ENCODE measurements around the gene WIZ. TPM values are rescaled to one million over a fixed set of nuclear protein-coding genes. Genes with fewer than 3 reads are reported as not detected.

Gene WIZ
- total and polyA plus RNA-seq, 2 experiments from 2014 or later = 8.9 to 39.5 TPM

DNA sequence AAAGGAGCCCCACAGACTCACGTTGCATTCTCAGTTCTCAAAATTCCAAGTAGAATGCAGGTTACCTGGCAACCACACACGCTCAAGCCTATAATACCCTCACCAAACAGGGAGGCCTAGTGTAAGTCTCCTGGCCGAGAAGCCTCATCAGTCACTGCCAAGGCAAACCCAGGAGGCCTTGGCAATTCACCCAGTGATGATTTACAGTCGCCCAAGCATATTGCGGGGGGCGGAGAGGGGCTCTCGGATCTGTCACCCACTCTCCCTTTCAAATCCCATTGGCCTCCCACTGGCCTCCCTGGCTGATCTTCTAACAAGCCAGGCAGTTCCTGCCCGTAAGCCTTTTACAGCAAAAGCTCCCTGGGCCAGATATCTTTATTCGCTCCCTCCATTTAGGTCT lies 32.1 kb downstream of the WIZ start (continued):
- no peak for TF ChIP-seq CTCF (conservative IDR thresholded peaks at IDR 0.05; ENCODE audit: low read depth in 2 of 2)
- TF ChIP-seq, protein P1, sequence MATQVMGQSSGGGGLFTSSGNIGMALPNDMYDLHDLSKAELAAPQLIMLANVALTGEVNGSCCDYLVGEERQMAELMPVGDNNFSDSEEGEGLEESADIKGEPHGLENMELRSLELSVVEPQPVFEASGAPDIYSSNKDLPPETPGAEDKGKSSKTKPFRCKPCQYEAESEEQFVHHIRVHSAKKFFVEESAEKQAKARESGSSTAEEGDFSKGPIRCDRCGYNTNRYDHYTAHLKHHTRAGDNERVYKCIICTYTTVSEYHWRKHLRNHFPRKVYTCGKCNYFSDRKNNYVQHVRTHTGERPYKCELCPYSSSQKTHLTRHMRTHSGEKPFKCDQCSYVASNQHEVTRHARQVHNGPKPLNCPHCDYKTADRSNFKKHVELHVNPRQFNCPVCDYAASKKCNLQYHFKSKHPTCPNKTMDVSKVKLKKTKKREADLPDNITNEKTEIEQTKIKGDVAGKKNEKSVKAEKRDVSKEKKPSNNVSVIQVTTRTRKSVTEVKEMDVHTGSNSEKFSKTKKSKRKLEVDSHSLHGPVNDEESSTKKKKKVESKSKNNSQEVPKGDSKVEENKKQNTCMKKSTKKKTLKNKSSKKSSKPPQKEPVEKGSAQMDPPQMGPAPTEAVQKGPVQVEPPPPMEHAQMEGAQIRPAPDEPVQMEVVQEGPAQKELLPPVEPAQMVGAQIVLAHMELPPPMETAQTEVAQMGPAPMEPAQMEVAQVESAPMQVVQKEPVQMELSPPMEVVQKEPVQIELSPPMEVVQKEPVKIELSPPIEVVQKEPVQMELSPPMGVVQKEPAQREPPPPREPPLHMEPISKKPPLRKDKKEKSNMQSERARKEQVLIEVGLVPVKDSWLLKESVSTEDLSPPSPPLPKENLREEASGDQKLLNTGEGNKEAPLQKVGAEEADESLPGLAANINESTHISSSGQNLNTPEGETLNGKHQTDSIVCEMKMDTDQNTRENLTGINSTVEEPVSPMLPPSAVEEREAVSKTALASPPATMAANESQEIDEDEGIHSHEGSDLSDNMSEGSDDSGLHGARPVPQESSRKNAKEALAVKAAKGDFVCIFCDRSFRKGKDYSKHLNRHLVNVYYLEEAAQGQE (IDR thresholded peaks at IDR 0.05; ENCODE audit: unreplicated experiment) = no peak
- no peak for TF ChIP-seq CREB1 (CRISPR knock-in tag; IDR thresholded peaks at IDR 0.05; ENCODE audit: low read depth)
- no peak for TF ChIP-seq POLR2AphosphoS5 (IDR thresholded peaks at IDR 0.05; ENCODE audit: low read depth)

GRCh38 chr19:15412832-15413231 lies 36.9 kb downstream of the WIZ start:
- Histone ChIP-seq H3K79me2 (replicated peaks; ENCODE audit: insufficient read depth) (peaks cover 100% of the 10 kb centered on the region), H3K27me3 (ENCODE audit: insufficient read depth) (no peaks in the 10 kb centered on the region), H4K20me1 (replicated peaks; ENCODE audit: insufficient read depth) (peaks cover 85% of the 10 kb centered on the region), H3K36me3 (ENCODE audit: insufficient read depth) (peaks cover 10% of the 10 kb centered on the region; the same call in 1 of the 2 replicates), H3F3A (replicated peaks; ENCODE audit: low read depth) (peaks cover 9% of the 10 kb centered on the region; the same call in 1 of the 2 replicates), H3K4me1 (ENCODE audit: insufficient read depth) (peaks cover 8% of the 10 kb centered on the region; the same call in 1 of the 2 replicates), H3K4me3 (no peak overlapping the region), H3K27ac (ENCODE audit: low read depth) (no peak overlapping the region), H2AFZ (no peak overlapping the region), H3K9me2 (ENCODE audit: insufficient read depth) (no peaks in the 10 kb centered on the region), H3K4me2 (no peak overlapping the region)
- DNase-seq (ENCODE audit: low spot score) = no peak
- H3K4me1 Mint-ChIP-seq = peaks cover 12% of the 10 kb centered on the region; the same call in 2 of the 3 replicates
- no peak for ATAC-seq
- H3K4me3 Mint-ChIP-seq = no peak overlapping the region
- H3K27ac Mint-ChIP-seq = peak overlapping the region; percentile 45; the same call in 1 of the 2 replicates
- peaks cover 40% of the 10 kb centered on the region for H3K36me3 Mint-ChIP-seq (ENCODE audit: low read depth)
- no peaks in the 10 kb centered on the region; the same call in 2 of the 3 replicates for H3K9me3 Mint-ChIP-seq
- H3K27me3 Mint-ChIP-seq (ENCODE audit: insufficient read depth, low read depth, poor library complexity) = peaks cover under 1% of the 10 kb centered on the region
- TF ChIP-seq, protein P1 (IDR thresholded peaks at IDR 0.05; ENCODE audit: unreplicated experiment) = no peak
- TF ChIP-seq STAT1 (IDR thresholded peaks at IDR 0.05; ENCODE audit: unreplicated experiment) = no peak
- TF ChIP-seq, protein P2, sequence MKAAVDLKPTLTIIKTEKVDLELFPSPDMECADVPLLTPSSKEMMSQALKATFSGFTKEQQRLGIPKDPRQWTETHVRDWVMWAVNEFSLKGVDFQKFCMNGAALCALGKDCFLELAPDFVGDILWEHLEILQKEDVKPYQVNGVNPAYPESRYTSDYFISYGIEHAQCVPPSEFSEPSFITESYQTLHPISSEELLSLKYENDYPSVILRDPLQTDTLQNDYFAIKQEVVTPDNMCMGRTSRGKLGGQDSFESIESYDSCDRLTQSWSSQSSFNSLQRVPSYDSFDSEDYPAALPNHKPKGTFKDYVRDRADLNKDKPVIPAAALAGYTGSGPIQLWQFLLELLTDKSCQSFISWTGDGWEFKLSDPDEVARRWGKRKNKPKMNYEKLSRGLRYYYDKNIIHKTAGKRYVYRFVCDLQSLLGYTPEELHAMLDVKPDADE (IDR thresholded peaks at IDR 0.05) = no peak
- no peak for TF ChIP-seq CREB1 (CRISPR knock-in tag; IDR thresholded peaks at IDR 0.05; ENCODE audit: low read depth)
- no peak for TF ChIP-seq EZH2 (IDR thresholded peaks at IDR 0.05; ENCODE audit: low read depth, unreplicated experiment)
- no peak for TF ChIP-seq ZNF462 (CRISPR knock-in tag; IDR thresholded peaks at IDR 0.05)
